Stimulated activated memory B cell treated with anti-CD40 and anti-IgM and Interleukin-4, amounts not matched to agents 10 μg/mL and 1 μg/mL and 100 μg/mL, for 72 hours (primary cell): ENCODE measurements around the gene TSEN34.
"Not testable (repeated sequence)": the region's sequence is repeated elsewhere in the genome, so short reads cannot be mapped to it uniquely, and the experiment has no call there.

ENCODE experiments used
- ATAC-seq: fragments of 150-1000 bp; cut with Tn5 transposase; 2 replicates; pipeline ENCODE4 v1.10.0; 2021
- H3K27ac Mint-ChIP-seq: one replicate; pipeline ENCODE4 v1.8.0; 2022; ENCODE audit warnings: mild to moderate bottlenecking, mixed read lengths
- H3K27me3 Mint-ChIP-seq: one replicate; pipeline ENCODE4 v1.8.0; 2022; ENCODE audit warnings: mixed read lengths
- H3K36me3 Mint-ChIP-seq: one replicate; pipeline ENCODE4 v1.8.0; 2022; ENCODE audit warnings: mixed read lengths
- H3K4me1 Mint-ChIP-seq: one replicate; pipeline ENCODE4 v1.8.0; 2022; ENCODE audit warnings: mixed read lengths
- H3K4me3 Mint-ChIP-seq: one replicate; pipeline ENCODE4 v1.8.0; 2022; ENCODE audit warnings: mild to moderate bottlenecking, moderate library complexity, mixed read lengths
- H3K9me3 Mint-ChIP-seq: one replicate; pipeline ENCODE4 v1.8.0; 2022; ENCODE audit warnings: mixed read lengths

TSEN34 gene

GRCh38 chr19:54172471-54173358, 18.4 kb upstream of the TSEN34 start, which contains the start of gene TMC4:
Gene TMC4, minus strand, starts transcription at chr19:54173160. Its CDS starts 43 bp downstream, at chr19:54173117.
- H3K4me3 Mint-ChIP-seq, result no peak within 1 kb of the TSS
- ATAC-seq, result peak; percentile 66
- H3K9me3 Mint-ChIP-seq, result no peaks in the 10 kb centered on the region
- H3K27ac Mint-ChIP-seq, result peak within 1 kb of the TSS; percentile 53
- H3K36me3 Mint-ChIP-seq, result peaks cover 13% of the 10 kb centered on the region
- no peaks in the 10 kb centered on the region for H3K27me3 Mint-ChIP-seq
- peaks cover 40% of the 10 kb centered on the region for H3K4me1 Mint-ChIP-seq

- no peaks in the 10 kb centered on the region for H3K27me3 Mint-ChIP-seq
- H3K9me3 Mint-ChIP-seq, result no peaks in the 10 kb centered on the region
- no peak overlapping the region for H3K4me3 Mint-ChIP-seq
- peaks cover 19% of the 10 kb centered on the region for H3K36me3 Mint-ChIP-seq
- ATAC-seq, result no peak
- peaks cover 34% of the 10 kb centered on the region for H3K4me1 Mint-ChIP-seq
- no peak overlapping the region for H3K27ac Mint-ChIP-seq
Measured at GRCh38 chr19:54173359-54173699, 17.8 kb upstream of the TSEN34 start.

GRCh38 chr19:54173951-54174834, 16.9 kb upstream of the TSEN34 start:
- no peaks in the 10 kb centered on the region for H3K27me3 Mint-ChIP-seq
- peaks cover 23% of the 10 kb centered on the region for H3K36me3 Mint-ChIP-seq
- H3K4me3 Mint-ChIP-seq, result no peak overlapping the region
- peaks cover 30% of the 10 kb centered on the region for H3K4me1 Mint-ChIP-seq
- no peak for ATAC-seq
- no peak overlapping the region for H3K27ac Mint-ChIP-seq
- no peaks in the 10 kb centered on the region for H3K9me3 Mint-ChIP-seq

- no peaks in the 10 kb centered on the region for H3K9me3 Mint-ChIP-seq
- H3K36me3 Mint-ChIP-seq, result peaks cover 45% of the 10 kb centered on the region
- no peaks in the 10 kb centered on the region for H3K27me3 Mint-ChIP-seq
- peak; percentile 76 for ATAC-seq
- H3K4me3 Mint-ChIP-seq, result no peak overlapping the region
- H3K27ac Mint-ChIP-seq, result no peak overlapping the region
- peaks cover 19% of the 10 kb centered on the region for H3K4me1 Mint-ChIP-seq
Measured at GRCh38 chr19:54178581-54179261, 12.4 kb upstream of the TSEN34 start.

DNA sequence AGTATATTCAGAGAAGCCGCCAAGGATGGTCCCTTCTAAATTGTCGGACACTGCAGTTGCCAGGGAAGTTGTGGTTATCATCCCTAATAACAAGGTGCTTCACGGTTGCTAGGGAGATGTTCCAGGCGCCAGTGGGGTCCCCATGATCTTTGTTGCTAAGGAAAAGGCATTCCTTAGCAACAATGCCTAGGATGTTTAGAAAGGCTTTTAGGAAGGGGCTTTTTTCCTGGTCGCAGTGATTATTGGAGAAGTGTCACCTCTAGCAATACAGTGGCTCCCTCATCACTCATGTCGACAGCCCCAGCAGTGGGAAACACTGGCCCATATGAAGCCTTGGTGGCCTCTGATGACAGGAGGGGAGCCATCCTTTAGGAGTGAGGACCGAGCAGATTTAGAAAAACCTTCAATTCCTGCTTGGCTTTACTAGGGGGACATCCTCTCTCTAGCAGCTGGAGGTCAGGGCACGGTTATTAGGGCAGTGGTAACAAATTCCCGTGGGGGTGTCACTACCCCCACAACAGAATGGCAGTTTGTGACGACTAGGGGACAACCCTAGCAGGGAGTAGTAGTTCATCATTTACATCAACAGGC, 11.8 kb upstream of the TSEN34 start:
- Mint-ChIP-seq H3K9me3 (no peaks in the 10 kb centered on the region), H3K27ac (no peak overlapping the region), H3K27me3 (no peaks in the 10 kb centered on the region), H3K4me1 (peaks cover 16% of the 10 kb centered on the region), H3K36me3 (peaks cover 52% of the 10 kb centered on the region), H3K4me3 (no peak overlapping the region)
- no peak for ATAC-seq

DNA sequence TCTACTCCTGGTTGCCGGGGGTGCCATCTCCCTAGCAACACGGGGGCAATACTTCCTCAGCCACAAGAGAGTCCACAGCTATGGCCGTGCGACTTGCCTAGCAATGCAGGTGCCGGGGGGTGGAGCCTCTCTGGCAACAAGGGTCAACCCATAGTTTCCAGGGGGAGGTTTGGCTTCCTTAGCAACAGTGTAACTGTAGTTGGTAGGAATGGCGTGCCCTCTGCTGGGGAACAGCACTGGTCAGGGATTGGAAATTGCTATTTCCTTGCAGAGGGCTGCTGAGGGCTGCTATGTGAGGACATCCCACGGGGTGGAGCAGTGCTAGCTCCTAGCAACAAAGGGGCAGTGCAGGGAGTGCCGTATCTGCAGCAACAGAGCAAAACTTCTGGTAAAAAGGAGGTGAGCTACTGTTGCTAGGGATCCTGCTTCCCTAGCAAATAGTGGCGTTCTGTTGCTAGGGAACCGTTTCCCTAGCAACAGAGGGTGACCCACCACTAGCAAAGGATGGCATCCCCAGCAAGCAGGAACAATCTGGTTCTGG, 11.1 kb upstream of the TSEN34 start:
- no peaks in the 10 kb centered on the region for H3K9me3 Mint-ChIP-seq
- peaks cover 48% of the 10 kb centered on the region for H3K36me3 Mint-ChIP-seq
- H3K4me3 Mint-ChIP-seq, result no peak overlapping the region
- H3K4me1 Mint-ChIP-seq, result peaks cover 10% of the 10 kb centered on the region
- no peaks in the 10 kb centered on the region for H3K27me3 Mint-ChIP-seq
- ATAC-seq, result no peak
- H3K27ac Mint-ChIP-seq, result no peak overlapping the region

- Mint-ChIP-seq H3K27me3 (no peaks in the 10 kb centered on the region), H3K4me1 (peaks cover 9% of the 10 kb centered on the region), H3K4me3 (no peak overlapping the region), H3K9me3 (no peaks in the 10 kb centered on the region), H3K36me3 (peaks cover 41% of the 10 kb centered on the region), H3K27ac (no peak overlapping the region)
- ATAC-seq, result no peak
Measured at GRCh38 chr19:54180691-54181091, 10.4 kb upstream of the TSEN34 start.

GRCh38 chr19:54181894-54182293, 9.2 kb upstream of the TSEN34 start:
- Mint-ChIP-seq H3K36me3 (peaks cover 40% of the 10 kb centered on the region), H3K4me1 (peaks cover 11% of the 10 kb centered on the region)
- ATAC-seq, H3K27ac Mint-ChIP-seq, H3K4me3 Mint-ChIP-seq, H3K9me3 Mint-ChIP-seq, H3K27me3 Mint-ChIP-seq: not testable (repeated sequence)

GRCh38 chr19:54183431-54183830, 7.7 kb upstream of the TSEN34 start:
- Mint-ChIP-seq H3K27me3 (no peaks in the 10 kb centered on the region), H3K36me3 (peaks cover 33% of the 10 kb centered on the region), H3K4me1 (peaks cover 27% of the 10 kb centered on the region)

GRCh38 chr19:54186351-54186750, 4.8 kb upstream of the TSEN34 start:
- no peak overlapping the region for H3K27ac Mint-ChIP-seq
- no peaks in the 10 kb centered on the region for H3K9me3 Mint-ChIP-seq
- H3K27me3 Mint-ChIP-seq, result no peaks in the 10 kb centered on the region
- ATAC-seq, result no peak
- H3K36me3 Mint-ChIP-seq, result peaks cover 11% of the 10 kb centered on the region
- no peak overlapping the region for H3K4me3 Mint-ChIP-seq
- H3K4me1 Mint-ChIP-seq, result peaks cover 22% of the 10 kb centered on the region

More at GRCh38 chr19:54183431-54183830, 7.7 kb upstream of the TSEN34 start:
- Mint-ChIP-seq H3K4me3 (no peak overlapping the region), H3K9me3 (no peaks in the 10 kb centered on the region), H3K27ac (no peak overlapping the region)
- ATAC-seq, result no peak

GRCh38 chr19:54186934-54187381, 4.2 kb upstream of the TSEN34 start:
- no peak for ATAC-seq
- peak overlapping the region; percentile 43 for H3K27ac Mint-ChIP-seq
- H3K9me3 Mint-ChIP-seq, result no peaks in the 10 kb centered on the region
- H3K36me3 Mint-ChIP-seq, result peaks cover 10% of the 10 kb centered on the region
- H3K27me3 Mint-ChIP-seq, result no peaks in the 10 kb centered on the region
- peak overlapping the region; percentile 87 for H3K4me3 Mint-ChIP-seq
- peaks cover 28% of the 10 kb centered on the region for H3K4me1 Mint-ChIP-seq

- H3K27ac Mint-ChIP-seq, result peak overlapping the region; percentile 43
- H3K4me1 Mint-ChIP-seq, result peaks cover 42% of the 10 kb centered on the region
- no peaks in the 10 kb centered on the region for H3K9me3 Mint-ChIP-seq
- no peaks in the 10 kb centered on the region for H3K27me3 Mint-ChIP-seq
- peaks cover 17% of the 10 kb centered on the region for H3K36me3 Mint-ChIP-seq
- no peak for ATAC-seq
- peak overlapping the region; percentile 87 for H3K4me3 Mint-ChIP-seq
Measured at GRCh38 chr19:54188215-54188871, 2.8 kb upstream of the TSEN34 start.

- peak; percentile 35 for ATAC-seq
- peak within 1 kb of the TSS; percentile 96 for H3K27ac Mint-ChIP-seq
- peaks cover 11% of the 10 kb centered on the region for H3K36me3 Mint-ChIP-seq
- H3K4me1 Mint-ChIP-seq, result peaks cover 42% of the 10 kb centered on the region
- no peaks in the 10 kb centered on the region for H3K9me3 Mint-ChIP-seq
- peak within 1 kb of the TSS; percentile 87 for H3K4me3 Mint-ChIP-seq
- no peaks in the 10 kb centered on the region for H3K27me3 Mint-ChIP-seq
Measured at GRCh38 chr19:54189145-54189734, 1.9 kb upstream of the TSEN34 start, which contains the start of gene MBOAT7. Gene MBOAT7, minus strand, starts transcription at chr19:54189580. Its CDS starts 1,072 bp downstream, at chr19:54188508.
